ENCODE measurements around the gene IFNGR2. TPM values are rescaled to one million over a fixed set of nuclear protein-coding genes. Genes with fewer than 3 reads are reported as not detected.

Gene IFNGR2
- total RNA-seq, 1 experiment from 2014 or later = 47.9 TPM

GRCh38 chr21:33387294-33387693, 15.9 kb upstream of the IFNGR2 start:
- ATAC-seq (no peak), DNase-seq (ENCODE audit: low read depth, low spot score) (no peak)
- no TSS peak for BruUV-seq (replicated peaks)
- H3K4me3 ChIP-seq (ENCODE audit: low read depth in 2 of 2, low read length in 2 of 2) = no peak overlapping the region
- H3K36me3 ChIP-seq (ENCODE audit: control insufficient read depth, insufficient read depth, low read length) = no peaks in the 10 kb centered on the region
- intact Hi-C loops (cut with micrococcal nuclease; ENCODE audit: unreplicated experiment) = no loop called here
- H3K27ac ChIP-seq (ENCODE audit: low read length) = no peak overlapping the region
- TF ChIP-seq CTCF (IDR thresholded peaks at IDR 0.05) (no peak), SIN3A (IDR thresholded peaks at IDR 0.05; ENCODE audit: borderline replicate concordance, insufficient read depth, low read depth, low read length) (no peak), TCF7L2 (IDR thresholded peaks at IDR 0.05; ENCODE audit: low read depth, low read length) (no peak), POLR2AphosphoS5 (IDR thresholded peaks at IDR 0.05; ENCODE audit: low read depth, low read length) (no peak)
- TF ChIP-seq, protein P1, sequence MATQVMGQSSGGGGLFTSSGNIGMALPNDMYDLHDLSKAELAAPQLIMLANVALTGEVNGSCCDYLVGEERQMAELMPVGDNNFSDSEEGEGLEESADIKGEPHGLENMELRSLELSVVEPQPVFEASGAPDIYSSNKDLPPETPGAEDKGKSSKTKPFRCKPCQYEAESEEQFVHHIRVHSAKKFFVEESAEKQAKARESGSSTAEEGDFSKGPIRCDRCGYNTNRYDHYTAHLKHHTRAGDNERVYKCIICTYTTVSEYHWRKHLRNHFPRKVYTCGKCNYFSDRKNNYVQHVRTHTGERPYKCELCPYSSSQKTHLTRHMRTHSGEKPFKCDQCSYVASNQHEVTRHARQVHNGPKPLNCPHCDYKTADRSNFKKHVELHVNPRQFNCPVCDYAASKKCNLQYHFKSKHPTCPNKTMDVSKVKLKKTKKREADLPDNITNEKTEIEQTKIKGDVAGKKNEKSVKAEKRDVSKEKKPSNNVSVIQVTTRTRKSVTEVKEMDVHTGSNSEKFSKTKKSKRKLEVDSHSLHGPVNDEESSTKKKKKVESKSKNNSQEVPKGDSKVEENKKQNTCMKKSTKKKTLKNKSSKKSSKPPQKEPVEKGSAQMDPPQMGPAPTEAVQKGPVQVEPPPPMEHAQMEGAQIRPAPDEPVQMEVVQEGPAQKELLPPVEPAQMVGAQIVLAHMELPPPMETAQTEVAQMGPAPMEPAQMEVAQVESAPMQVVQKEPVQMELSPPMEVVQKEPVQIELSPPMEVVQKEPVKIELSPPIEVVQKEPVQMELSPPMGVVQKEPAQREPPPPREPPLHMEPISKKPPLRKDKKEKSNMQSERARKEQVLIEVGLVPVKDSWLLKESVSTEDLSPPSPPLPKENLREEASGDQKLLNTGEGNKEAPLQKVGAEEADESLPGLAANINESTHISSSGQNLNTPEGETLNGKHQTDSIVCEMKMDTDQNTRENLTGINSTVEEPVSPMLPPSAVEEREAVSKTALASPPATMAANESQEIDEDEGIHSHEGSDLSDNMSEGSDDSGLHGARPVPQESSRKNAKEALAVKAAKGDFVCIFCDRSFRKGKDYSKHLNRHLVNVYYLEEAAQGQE (IDR thresholded peaks at IDR 0.05; ENCODE audit: insufficient read depth in 1 of 2, low read depth in 2 of 2, low read length in 1 of 2) = no peak
- no peaks in the 10 kb centered on the region for H3K27me3 ChIP-seq (ENCODE audit: control insufficient read depth, insufficient read depth, low read length)
- peaks cover 18% of the 10 kb centered on the region for H3K4me1 ChIP-seq (ENCODE audit: control insufficient read depth, insufficient read depth, low read length)
- no peaks in the 10 kb centered on the region for H3K9me3 ChIP-seq (ENCODE audit: control insufficient read depth, insufficient read depth, low read depth, low read length)
- ChIA-PET POLR2A (no interaction called here), CTCF (no interaction called here)
- in situ Hi-C loops (cut with HindIII; ENCODE audit: low pct_unique_long_range_greater_than_20kb, low sequenced_read_pairs) = no loop called here

GRCh38 chr21:33388188-33388587, 15.0 kb upstream of the IFNGR2 start:
- Histone ChIP-seq H3K4me1 (ENCODE audit: control insufficient read depth, insufficient read depth, low read length) (peaks cover 9% of the 10 kb centered on the region), H3K4me3 (ENCODE audit: low read depth in 2 of 2, low read length in 2 of 2) (no peak overlapping the region), H3K9me3 (ENCODE audit: control insufficient read depth, insufficient read depth, low read depth, low read length) (no peaks in the 10 kb centered on the region), H3K36me3 (ENCODE audit: control insufficient read depth, insufficient read depth, low read length) (no peaks in the 10 kb centered on the region), H3K27ac (ENCODE audit: low read length) (no peak overlapping the region), H3K27me3 (ENCODE audit: control insufficient read depth, insufficient read depth, low read length) (no peaks in the 10 kb centered on the region)
- CTCF ChIA-PET = no interaction called here
- BruUV-seq (replicated peaks) = no TSS peak
- ATAC-seq (no peak), DNase-seq (ENCODE audit: low read depth, low spot score) (no peak)
- POLR2A ChIA-PET = no interaction called here
- in situ Hi-C loops (cut with HindIII; ENCODE audit: low pct_unique_long_range_greater_than_20kb, low sequenced_read_pairs) = no loop called here
- intact Hi-C loops (cut with micrococcal nuclease; ENCODE audit: unreplicated experiment) = no loop called here
- TF ChIP-seq TCF7L2 (IDR thresholded peaks at IDR 0.05; ENCODE audit: low read depth, low read length) = no peak

DNA sequence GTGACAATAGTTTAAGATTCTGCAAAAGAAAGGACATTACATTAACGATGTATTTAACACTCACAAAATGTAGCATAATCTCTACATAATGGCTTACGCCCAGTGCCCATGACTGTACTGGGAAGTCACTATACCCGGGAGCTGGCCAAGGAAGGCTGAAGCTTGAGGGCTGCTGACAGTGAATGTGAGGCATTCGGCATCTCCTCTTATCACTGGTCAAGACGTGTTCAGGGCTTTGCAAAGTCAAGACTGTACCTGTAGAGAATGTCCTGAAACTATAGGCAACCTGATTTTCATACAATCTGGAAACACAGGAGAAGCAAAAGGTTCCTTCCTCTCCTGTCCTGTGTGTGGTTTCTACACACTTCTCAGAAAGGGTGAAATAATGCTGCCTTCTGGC, 12.7 kb upstream of the IFNGR2 start:
- Histone ChIP-seq H3K27ac (ENCODE audit: low read length) (no peak overlapping the region), H3K4me1 (ENCODE audit: control insufficient read depth, insufficient read depth, low read length) (no peaks in the 10 kb centered on the region), H3K36me3 (ENCODE audit: control insufficient read depth, insufficient read depth, low read length) (no peaks in the 10 kb centered on the region), H3K4me3 (ENCODE audit: low read depth in 2 of 2, low read length in 2 of 2) (no peak overlapping the region), H3K27me3 (ENCODE audit: control insufficient read depth, insufficient read depth, low read length) (no peaks in the 10 kb centered on the region), H3K9me3 (ENCODE audit: control insufficient read depth, insufficient read depth, low read depth, low read length) (no peaks in the 10 kb centered on the region)
- in situ Hi-C loops (cut with HindIII; ENCODE audit: low pct_unique_long_range_greater_than_20kb, low sequenced_read_pairs) = no loop called here
- intact Hi-C loops (cut with micrococcal nuclease; ENCODE audit: unreplicated experiment) = no loop called here
- TF ChIP-seq, protein P1 (IDR thresholded peaks at IDR 0.05; ENCODE audit: insufficient read depth in 1 of 2, low read depth in 2 of 2, low read length in 1 of 2) = no peak
- no peak for TF ChIP-seq CTCF (IDR thresholded peaks at IDR 0.05)
- TF ChIP-seq POLR2AphosphoS5 (IDR thresholded peaks at IDR 0.05; ENCODE audit: low read depth, low read length) = no peak
- no peak for TF ChIP-seq SIN3A (IDR thresholded peaks at IDR 0.05; ENCODE audit: borderline replicate concordance, insufficient read depth, low read depth, low read length)
- TF ChIP-seq TCF7L2 (IDR thresholded peaks at IDR 0.05; ENCODE audit: low read depth, low read length) = no peak
- DNase-seq (ENCODE audit: low read depth, low spot score) (no peak), ATAC-seq (no peak)
- POLR2A ChIA-PET = no interaction called here
- CTCF ChIA-PET = no interaction called here
- BruUV-seq (replicated peaks) = no TSS peak
